H1 (cell line): ENCODE measurements around the gene SLC8A1. TPM values are rescaled to one million over a fixed set of nuclear protein-coding genes. Genes with fewer than 3 reads are reported as not detected.

Experiments used
- polyA plus RNA-seq, 7 experiments: library from polyadenylated mRNA; depleted of rRNA in 3 of 7; stranded (reverse) in 5 of 7; unstranded in 2 of 7; fragments of >200 nt in 5 of 7; fragments of 200-250 nt in 2 of 7; gene quantifications; 1 replicate in 5 of 7; 2 replicates in 1 of 7; 4 replicates in 1 of 7; pipeline versions ENCODE4 v1.2.1 to v1.2.3, GENCODE V29; 2011 to 2013; ENCODE audit warnings: missing spikeins in 2 of 7, mixed read lengths in 2 of 7
- total RNA-seq: library from RNA; stranded (reverse); fragmentation: NEBNext Ultra II Directional; extraction: Animal tissue kit (Norgen Biotek cat#: 25700); gene quantifications from 2 replicates; pipeline ENCODE4 v1.2.1, GENCODE V29; 2021
- TF ChIP-seq, protein P1 (sequence below): IDR thresholded peaks from 2 replicates; pipeline ENCODE4 v1.6.1; 2011; ENCODE audit warnings: low read length, improper control_type of control experiment

The SLC8A1 gene
- total and polyA plus RNA-seq, 2 of the 8 experiments (the other 6 are each of a cell fraction or from before 2014, with no cell fraction given) = 0.68 to 3.6 TPM

DNA sequence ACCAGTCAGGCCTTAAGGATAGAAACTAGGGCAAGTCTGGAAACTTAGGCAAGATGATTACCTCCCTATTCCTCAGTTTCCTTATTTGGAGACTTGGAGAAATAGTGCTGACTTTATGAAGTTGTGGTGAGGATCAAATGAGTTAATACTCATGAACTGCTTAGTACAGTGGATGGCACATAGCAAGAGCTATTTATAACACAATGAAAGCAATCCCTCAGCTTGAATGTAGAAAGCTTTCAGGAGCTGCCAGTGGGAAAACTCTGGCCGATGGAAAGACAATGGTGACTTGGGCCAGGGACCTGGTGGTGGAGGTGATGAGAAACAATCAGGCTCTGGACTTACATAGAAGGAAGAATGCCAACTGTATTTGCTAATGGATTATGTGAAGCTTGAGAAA lies 403.4 kb downstream of the SLC8A1 start (continued):
- TF ChIP-seq, protein P1, sequence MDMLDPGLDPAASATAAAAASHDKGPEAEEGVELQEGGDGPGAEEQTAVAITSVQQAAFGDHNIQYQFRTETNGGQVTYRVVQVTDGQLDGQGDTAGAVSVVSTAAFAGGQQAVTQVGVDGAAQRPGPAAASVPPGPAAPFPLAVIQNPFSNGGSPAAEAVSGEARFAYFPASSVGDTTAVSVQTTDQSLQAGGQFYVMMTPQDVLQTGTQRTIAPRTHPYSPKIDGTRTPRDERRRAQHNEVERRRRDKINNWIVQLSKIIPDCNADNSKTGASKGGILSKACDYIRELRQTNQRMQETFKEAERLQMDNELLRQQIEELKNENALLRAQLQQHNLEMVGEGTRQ = no peak
